Stimulated activated CD8-positive, alpha-beta memory T cell treated with anti-CD3 and anti-CD28 coated beads, Interleukin-7, amount 100 ng/mL, for 24 hours (primary cell): ENCODE data around the gene SRSF9.
"Not testable (repeated sequence)": the region's sequence is repeated elsewhere in the genome, so short reads cannot be mapped to it uniquely, and the experiment has no call there.

Experiments
- DNase-seq: peaks from one replicate; pipeline ENCODE4 v3.0.0-alpha.2; 2020; ENCODE audit warnings: low read depth

The SRSF9 gene

DNA sequence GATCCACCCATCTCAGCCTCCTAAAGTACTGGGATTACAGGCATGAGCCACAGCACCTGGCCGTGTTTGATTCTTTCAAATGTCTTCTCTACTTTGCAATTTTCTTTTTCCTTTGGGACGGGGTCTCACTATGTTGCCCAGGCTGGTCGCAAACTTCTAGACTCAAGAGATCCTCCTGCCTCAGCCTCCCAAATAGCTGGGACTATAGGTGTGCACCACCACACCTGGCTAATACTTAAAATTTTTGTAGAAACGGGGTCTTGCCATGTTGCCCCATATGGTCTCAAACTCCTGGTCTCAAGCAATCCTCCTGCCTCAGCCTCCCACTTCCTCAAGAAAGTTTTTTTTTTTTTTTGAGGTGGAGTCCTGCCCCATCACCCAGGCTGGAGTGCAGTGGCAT, 21.6 kb downstream of the SRSF9 start:
- no peak for DNase-seq

DNA sequence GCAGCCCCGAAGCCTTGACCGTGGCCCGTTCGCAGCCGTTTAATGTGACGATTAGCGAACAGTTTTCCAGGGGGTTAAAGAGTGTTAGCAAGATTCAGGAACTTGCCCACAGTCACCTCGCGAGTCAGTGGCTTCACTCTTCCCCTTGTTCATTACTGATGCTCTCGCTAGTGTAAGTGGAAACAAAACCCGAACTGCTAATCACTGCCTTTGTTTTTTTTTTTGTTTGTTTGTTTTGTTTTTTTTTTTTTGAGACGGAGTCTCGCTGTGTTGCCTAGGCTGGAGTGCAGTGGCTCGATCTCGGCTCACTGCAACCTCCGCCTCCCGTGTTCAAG, 22.7 kb downstream of the SRSF9 start:
- DNase-seq = not testable (repeated sequence)

DNA sequence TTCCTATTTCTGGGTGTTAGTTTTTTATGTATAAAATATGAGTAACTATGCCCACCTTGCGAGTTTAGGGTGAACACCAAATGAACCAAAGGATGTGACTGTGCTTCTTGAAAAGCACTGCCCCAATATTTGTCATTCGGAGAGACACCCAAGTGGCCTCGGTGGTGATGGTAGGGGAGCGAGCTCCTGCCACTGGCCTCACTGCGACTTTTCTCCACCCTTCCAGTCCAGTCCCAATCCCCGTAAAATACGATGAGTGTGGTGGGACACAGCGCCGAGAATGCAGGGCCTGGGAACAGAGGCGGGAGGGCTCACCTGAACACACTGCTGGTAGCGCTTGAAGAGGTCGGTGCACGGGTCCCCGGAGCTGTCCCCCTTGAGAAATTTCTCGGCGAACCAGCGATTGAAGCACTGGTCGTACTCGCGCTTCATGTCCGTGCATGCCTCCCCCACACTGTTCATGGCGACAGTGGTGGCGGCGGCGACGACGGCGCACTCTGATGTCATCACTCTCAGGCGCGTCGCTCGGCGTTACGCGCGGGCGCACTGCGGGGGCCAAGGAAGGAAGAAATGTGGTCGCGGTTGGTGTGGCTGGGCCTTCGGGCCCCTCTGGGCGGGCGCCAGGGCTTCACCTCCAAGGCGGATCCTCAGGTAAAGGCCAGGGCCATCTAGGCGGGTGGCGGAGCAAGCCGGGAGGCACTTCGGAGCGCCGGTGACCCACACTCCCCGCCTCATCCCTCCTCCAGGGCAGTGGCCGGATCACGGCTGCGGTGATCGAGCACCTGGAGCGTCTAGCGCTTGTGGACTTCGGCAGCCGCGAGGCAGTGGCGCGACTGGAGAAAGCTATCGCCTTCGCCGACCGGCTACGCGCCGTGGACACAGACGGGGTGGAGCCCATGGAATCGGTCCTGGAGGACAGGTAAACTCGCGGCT, 23.4 kb downstream of the SRSF9 start, which contains the start of the genes GATC and TRIAP1:
TSS of gene GATC (plus strand) at position 534 of the 933 bp plus-strand sequence. CDS start at position 571, 37 bp downstream.
TSS of gene TRIAP1 (minus strand) at position 474 of the 933 bp plus-strand sequence. CDS start at position 462, 12 bp downstream.
- peak; percentile 80 for DNase-seq

DNA sequence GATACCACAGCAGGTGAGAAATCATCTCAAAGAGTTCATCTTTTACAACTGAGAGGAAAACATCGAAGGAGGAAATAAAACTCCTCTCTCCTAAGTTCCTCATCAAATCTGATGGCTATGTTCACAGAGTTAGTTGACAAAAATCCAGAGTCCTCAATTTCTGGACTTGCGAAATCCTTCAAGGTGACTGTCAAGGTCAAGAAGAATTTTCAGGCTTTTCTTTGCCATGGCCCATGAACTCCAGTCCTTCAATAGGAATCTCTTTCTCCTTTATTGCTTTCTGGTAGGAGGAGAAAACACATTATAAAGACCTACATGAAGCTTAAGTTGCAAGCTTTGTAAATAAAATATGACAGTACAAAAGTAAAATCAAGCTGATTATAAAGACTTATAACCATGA, 24.9 kb downstream of the SRSF9 start:
- DNase-seq = no peak

DNA sequence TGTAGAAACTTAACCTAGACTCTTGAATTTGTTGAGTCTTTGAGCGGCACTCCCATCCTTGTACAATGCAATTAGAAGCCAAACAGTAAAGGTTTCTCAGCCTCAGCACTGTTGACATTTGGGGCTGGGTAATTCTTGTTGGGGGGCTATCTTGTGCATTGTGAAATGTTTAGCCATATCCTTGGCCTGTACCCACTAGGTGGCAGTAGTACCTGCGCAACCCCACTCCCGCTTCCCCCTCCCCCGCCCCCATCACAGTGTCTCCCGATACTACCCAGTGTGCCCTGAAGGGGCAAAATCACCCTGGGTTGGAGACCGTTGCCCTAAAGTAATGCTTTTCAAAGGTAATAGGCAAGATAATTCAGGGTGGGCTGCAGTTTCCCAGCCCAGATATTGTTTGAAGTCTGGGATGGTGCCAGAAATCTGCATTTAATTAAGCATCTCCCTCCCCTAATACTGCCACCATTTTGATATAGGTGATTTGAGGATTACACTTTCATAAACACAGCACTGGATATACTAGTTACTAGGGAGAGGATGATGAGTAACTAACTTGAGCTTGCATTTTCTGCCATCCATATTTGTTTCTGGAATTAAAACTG, 29.8 kb downstream of the SRSF9 start:
- peak; percentile 40 for DNase-seq

DNA sequence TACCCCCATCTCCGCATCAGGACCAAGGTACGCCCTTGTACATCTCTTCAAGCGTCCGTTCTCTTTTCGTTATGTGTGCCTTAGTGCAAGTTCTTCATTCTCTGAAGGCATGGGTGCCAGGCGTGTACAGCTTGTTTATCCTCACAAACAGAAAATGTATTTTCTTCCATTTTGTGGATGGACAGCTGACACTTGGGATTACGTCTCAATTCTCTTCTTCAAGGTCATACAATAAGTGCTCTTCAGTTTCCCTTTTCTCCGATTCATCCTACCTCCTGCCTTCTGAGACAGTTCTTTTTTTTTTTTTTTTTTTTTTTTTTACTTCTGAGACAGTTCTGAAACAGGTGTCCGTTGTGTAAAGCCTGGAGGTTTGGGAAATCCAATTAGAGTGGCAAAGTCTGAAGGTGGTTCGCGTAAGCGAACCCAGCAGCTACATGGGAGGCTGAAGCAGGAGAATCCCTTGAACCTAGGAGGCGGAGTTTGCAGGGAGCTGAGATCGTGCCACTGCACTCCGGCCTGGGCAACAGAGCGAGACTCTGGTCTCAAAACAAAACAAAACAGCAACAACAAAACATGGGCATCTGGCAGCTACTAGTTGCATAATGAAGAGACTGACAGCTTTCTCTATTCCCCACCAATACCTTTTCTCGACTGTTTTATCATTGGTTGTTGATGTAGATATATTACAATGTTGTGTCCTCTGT, 30.9 kb downstream of the SRSF9 start:
- DNase-seq = no peak

DNA sequence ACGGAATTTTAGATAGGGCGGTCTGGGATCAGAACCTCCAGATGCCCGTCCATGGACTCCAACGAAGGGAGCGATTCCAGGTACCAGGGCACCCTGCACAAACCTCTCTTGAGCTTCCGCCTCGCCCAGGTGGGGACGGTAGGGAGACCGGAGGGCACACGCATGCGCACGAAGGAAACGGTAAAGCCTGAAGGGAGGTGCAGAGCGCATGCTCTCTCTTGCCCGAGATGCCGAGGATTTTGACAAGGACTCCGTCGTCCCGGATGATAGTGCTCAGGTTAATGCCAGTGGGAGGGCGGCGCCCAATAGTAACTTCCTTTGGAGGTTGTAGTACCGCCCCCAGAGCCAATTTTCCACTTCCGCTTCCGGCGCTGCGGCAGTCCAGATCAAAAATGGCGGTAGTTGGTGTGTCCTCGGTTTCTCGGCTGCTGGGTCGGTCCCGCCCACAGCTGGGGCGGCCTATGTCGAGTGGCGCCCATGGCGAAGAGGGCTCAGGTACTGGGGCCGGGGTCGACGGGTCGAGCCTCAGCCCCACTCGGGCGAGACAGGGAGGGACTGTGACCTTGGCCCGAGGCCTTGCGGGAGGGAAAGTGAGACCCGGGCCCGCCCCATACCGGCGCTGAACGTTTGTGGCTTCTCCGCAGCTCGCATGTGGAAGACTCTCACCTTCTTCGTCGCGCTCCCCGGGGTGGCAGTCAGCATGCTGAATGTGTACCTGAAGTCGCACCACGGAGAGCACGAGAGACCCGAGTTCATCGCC, 31.6 kb downstream of the SRSF9 start, which contains the start of gene COX6A1:
TSS of gene COX6A1 (plus strand) at position 379 of the 760 bp plus-strand sequence. CDS start at position 393, 14 bp downstream.
- DNase-seq = peak; percentile 96

DNA sequence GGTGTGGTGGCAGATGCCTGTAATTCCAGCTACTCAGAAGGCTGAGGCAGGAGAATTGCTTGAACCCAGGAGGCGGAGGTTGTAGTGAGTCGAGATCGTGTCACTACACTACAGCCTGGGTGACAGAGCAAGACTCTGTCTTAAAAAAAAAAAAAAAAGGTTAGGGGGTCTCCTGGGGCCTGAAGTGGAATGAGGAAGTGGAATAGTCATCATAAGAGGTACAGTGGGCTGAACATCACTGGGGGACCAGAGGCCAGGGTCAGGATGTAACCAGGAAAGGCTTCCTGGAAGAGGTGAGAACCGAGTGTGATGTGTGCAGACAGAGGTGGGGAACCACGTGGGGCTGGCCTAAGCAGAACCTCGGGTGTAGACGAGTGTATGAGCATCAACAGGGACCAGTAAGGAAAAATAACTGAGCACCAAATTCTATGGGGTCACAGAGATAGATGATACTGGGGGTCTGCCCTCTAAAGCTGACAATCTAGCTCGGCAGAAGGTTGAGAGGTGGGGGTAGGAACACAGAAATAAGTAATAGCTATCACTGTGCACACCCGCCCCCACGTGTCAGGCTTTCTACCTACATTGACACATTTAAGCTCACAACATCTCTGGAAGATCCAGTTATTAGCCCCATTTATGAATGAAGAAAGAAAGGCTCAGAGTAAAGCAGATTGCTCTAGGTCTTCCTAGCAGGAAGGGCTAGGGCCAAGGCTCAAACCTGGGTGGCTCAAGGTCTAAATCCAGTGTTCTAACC, 36.6 kb downstream of the SRSF9 start:
- no peak for DNase-seq

DNA sequence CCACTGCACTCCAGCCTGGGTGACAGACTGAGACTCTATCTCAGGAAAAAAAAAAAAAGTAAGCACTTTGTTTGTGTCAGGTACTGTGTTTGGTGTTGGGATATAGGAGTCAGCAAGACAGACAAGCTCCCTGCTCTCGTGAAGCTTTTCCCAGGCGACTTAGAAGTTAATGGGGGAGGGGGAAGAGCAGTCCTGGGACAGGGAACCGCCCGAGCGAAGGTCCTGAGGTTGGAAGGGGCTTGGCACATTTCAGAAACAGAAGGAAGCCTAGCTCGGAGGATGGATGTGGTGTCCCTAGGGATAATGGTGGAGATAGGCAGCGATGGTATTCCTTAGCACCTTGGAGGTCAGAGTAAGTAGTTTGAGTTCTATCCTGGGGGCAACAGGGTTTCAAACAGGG, 40.2 kb downstream of the SRSF9 start:
- DNase-seq = no peak

DNA sequence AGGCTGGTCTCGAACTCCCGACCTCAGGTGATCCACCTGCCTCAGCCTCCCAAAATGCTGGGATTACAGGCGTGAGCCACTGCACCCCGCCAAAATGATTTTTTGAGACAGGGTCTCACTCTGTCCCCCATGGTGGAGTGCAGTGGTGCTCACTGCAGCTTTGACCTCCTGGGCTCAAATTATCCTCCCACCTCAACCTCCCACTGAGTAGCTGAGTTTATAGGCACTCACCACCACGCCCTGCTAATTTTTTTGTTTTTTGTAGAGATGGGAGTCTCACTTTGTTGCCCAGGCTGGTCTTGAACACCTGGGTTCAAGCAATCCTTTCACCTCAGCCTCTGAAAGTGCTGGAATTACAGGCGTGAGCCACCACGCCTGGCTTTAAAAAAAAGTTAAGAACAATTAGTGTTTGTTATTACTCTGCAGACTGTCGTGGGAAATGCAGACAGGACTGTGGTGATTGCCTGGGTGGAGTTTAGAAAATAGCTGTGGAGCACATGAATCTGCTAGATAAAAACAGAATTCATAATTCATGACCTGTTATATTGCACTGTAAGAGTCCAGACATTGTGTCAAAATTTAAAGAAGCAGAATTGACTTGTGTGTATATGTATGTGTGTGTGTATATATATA, 40.8 kb downstream of the SRSF9 start:
- no peak for DNase-seq

DNA sequence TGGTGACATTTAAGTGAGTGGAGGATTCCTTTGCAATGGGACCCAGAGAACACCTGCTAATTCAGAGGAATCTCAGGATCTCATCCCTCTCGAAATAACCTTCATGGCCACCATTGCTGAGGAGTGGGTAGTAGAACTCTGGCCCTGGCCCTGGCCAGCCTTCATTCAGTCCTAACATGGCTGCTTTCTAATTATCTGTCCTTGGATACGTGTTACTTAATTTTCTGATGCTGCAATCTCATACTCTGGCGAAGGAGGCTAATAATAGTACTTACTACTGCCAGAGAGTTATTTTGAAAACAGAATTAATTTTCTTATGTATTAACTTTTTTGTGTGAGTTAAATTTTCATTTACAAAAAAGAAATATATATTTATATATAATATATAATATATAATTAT, 43.8 kb downstream of the SRSF9 start:
- no peak for DNase-seq

DNA sequence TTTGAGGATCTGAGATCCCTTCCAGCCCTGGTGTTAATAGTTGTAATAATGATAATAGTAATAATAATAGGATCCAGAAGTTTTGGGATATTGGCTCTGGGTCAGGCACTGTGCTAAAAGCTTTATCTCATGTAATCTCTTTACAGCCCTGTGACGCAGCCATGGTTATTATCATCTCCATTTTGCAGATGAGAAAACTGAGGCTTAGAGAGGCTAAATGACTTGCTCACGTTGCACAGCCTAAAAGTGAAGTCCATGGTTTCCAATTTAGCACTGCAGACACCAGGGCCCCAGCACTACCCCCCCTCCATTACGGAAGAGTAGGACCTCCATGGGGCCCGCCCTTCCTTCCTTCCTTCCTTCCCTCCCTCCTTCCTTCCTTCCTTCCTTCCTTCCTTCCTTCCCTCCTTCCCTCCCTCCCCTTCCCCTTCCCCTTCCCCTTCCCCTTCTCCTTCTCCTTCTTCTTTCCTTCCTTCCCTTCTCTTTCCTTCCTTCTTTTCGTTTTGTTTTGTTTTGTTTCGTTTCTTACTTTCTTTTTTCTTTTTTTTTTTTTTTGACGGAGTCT, 46.6 kb downstream of the SRSF9 start:
- DNase-seq = no peak

DNA sequence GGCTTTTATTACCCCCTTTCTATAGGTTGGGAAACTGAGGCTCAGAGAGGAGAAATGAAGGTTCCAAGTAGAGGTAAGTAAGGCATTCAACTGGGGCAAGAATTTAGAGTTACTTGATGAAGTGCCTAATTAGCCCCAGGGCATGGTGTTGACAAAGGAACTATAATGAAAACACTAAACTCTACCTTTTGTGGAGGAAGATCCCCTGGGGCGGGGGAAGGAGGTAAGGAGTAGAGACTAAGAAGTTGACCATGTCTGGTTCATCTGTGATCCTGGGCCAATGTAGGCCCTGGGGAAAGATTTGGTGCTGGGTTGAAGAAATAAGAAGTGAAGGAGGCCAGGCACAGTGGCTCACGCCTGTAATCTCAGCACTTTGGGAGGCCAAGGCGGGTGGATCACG, 47.8 kb downstream of the SRSF9 start:
- no peak for DNase-seq

DNA sequence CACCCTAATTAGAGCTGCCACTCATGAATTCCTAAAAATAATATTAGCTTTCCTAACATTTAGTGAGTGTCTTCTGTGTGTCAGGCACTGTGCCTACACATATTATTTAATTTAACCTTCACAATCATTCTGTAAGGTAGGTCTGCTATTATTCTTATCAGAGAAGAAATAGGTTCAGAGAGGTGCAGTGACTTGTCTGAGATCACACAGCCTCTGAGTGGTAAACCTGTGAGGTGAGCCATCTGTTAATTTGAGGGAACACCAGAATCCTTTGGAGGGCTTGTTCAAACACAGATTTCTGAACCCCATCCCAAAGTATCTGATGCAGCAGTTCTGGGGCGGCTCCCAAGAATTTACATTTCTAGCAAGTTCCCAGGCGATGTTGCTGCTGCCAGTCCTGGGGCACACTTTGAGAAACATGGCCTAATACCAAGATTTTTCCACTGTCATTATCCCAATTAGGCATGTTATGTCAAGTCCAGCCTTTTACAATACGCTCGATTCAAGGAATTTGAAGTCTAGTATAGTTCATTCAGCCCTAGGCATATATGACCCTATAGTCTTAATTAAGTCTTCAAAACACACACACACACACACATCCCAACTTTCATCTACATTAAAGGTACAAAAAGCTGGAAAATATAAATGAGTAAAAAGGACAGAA, 51.5 kb downstream of the SRSF9 start:
- no peak for DNase-seq

DNA sequence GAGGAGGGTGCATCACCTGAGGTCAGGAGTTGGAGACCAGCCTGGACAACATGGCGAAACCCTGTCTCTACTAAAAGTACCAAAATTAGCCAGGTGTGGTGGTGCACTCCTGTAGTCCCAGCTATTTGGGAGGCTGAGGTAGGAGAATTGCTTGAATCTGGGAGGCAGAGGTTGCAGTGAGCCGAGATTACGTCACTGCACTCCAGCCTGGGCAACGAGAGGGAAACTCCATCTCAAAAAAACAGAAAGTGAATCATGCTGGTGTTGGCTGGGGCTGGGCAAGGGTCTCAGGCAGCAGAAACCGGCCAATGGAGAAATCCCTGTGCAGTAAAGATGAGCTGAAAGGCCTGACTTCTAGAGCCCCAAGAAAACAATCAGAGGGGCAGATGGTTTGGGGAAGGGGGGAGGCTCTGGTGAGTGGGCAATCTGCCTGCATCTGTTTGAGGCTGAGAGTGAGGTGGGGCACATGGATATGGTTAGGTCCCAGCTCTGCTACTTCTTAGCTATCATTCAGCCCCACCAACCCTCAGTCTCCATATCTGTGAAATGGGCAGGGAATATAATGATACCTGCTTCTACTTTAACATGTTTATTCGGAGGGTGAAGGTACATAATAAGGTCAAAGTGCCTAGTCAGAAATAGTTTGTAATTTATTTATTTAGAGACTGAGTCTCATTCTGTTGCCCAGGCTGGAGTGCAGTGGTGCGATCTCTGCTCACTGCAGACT, 52.9 kb downstream of the SRSF9 start:
- DNase-seq = no peak

DNA sequence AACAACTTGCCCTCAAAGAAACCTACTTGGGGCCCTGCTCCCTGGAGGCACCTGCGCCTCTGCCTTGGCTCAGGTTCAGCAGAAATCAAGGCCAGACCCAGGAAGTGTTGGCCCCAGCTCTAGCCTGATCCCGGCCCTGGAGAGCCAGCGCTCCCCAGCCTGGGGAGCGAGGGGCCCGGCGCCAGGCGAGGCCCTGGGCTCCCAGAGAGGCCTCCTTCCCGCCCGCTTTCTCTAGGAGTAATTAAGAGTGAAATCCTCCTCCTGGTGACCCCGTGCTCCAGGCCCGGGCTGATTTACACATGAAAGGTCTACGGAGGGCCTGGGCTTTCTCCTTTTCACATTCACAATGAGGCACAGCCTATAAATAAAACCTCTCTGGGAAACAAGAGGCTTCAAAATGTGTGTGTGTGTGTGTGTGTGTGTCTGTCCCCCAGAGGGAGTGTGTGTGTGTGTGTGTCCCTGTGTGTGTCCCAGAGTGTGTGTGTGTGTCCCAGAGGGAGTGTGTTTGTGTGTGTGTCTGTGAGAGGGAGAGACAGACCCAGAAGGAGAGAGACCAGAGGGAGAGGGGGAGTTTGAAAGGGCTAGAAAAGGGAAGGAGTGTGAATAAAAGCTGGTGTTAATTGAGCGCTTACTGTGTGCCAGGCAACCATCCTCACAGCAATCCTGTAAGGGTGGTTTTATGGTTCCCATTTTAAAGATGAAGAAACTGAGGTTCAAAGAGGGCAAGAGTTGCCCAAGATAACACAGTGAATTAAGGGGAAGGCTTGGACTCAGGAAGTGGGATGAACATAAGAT, 55.5 kb downstream of the SRSF9 start:
- DNase-seq = no peak

DNA sequence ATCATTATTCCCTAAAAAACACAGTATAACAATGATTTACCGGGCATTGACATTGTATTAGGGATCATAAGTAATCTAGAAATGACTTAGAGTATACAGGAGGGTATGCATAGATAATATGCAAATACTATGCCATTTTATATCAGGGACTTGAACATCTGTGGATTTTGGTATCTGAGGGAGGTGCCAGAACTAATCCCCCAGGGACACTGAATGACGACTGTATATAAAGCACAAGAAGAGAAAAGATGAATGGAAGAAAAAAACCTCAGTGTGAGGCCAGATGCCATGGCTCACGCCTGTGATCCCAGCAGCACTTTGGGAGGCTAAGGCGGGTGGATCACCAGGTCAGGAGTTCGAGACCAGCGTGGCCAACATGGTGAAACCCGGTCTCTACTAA, 57.1 kb downstream of the SRSF9 start:
- DNase-seq = no peak
